Mammary epithelial cell (primary cell): ENCODE results near the gene TRIO.

Experiments
- EZH2 ChIP-seq: IDR thresholded peaks from 2 replicates; pipeline ENCODE4 v1.6.1; 2012; ENCODE audit warnings: low read length, inconsistent platforms, borderline replicate concordance
- TF ChIP-seq, protein P1 (sequence below), 2 donors: IDR thresholded peaks in 1 of 2; conservative IDR thresholded peaks in 1 of 2; 2 replicates each; pipeline ENCODE4 v1.5.1; 2011 to 2012; ENCODE audit warnings: inconsistent platforms in 2 of 2, low read length in 2 of 2, mild to moderate bottlenecking in 2 of 2, control low read depth in 1 of 2, low read depth in 1 of 2; ENCODE audit not compliant: insufficient read depth in 1 of 2; ENCODE audit errors: extremely low read depth in 1 of 2

DNA sequence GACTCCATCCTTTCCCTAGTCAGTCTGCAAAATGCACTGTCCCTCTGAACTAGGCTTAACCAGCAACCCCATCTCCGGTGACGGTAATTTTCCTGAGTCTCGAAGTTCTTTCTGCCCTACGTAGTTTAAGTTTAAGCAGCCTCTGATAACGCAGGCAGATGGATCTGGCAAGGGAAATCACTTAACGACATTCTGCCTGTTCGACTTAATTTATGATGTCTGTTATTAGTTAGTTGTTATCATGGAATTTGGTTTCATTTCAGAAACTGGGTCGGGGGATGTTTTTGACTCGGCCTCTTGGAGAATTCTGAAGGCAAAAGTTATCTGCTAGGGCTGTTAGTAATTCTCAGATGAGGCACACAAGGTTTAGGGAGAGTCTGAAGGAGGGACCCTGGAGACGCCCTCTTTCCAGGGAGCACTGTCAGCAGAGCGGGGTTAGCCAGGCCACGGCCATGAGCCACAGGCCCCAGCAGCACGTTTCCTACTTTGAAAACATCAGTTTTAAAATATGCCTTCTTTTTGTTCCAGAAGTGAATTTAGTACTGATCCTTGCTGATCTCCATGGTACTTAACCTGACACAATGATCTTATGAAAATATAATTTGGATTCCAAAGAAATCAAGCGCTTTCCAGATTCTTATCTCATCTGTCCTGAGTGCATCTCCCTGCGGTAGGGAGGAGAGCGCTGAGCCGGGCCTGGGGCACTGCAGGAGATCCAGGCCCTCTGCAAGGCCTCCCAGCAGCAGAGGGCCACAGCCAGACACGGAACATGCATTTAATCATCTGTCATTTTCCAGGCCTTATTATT lies 267.5 kb downstream of the TRIO start:
- TF ChIP-seq EZH2 = no peak
- TF ChIP-seq, protein P1, sequence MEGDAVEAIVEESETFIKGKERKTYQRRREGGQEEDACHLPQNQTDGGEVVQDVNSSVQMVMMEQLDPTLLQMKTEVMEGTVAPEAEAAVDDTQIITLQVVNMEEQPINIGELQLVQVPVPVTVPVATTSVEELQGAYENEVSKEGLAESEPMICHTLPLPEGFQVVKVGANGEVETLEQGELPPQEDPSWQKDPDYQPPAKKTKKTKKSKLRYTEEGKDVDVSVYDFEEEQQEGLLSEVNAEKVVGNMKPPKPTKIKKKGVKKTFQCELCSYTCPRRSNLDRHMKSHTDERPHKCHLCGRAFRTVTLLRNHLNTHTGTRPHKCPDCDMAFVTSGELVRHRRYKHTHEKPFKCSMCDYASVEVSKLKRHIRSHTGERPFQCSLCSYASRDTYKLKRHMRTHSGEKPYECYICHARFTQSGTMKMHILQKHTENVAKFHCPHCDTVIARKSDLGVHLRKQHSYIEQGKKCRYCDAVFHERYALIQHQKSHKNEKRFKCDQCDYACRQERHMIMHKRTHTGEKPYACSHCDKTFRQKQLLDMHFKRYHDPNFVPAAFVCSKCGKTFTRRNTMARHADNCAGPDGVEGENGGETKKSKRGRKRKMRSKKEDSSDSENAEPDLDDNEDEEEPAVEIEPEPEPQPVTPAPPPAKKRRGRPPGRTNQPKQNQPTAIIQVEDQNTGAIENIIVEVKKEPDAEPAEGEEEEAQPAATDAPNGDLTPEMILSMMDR (conservative IDR thresholded peaks at IDR 0.05 in 1 of 2, IDR thresholded peaks at IDR 0.05 in 1 of 2; ENCODE audit: extremely low read depth in 1 of 2, insufficient read depth in 1 of 2, low read depth in 1 of 2, low read length in 2 of 2) = no peak
